GM12875 (cell line): ENCODE data around the gene STAB1.

Source experiments
- H3K4me3 ChIP-seq: one replicate; pipeline ENCODE4 v1.5.1; 2011; ENCODE audit warnings: low read depth, low read length, control low read depth
- CTCF ChIP-seq: IDR thresholded peaks from 2 replicates; pipeline ENCODE4 v1.5.1; 2011; ENCODE audit warnings: low read depth, mild to moderate bottlenecking, control low read depth, inconsistent platforms, low read length, moderate library complexity, borderline replicate concordance; ENCODE audit not compliant: insufficient read depth

The STAB1 gene

GRCh38 chr3:52527732-52528585 is 32.8 kb downstream of the STAB1 start:
- TF ChIP-seq CTCF, result no peak

GRCh38 chr3:52528586-52529375 is 33.6 kb downstream of the STAB1 start:
- no peak for TF ChIP-seq CTCF
- H3K4me3 ChIP-seq, result no peak overlapping the region

More at GRCh38 chr3:52527732-52528585, 32.8 kb downstream of the STAB1 start:
- no peak overlapping the region for H3K4me3 ChIP-seq

- H3K4me3 ChIP-seq, result no peak overlapping the region
- no peak for TF ChIP-seq CTCF
These were observed 34.5 kb downstream of the STAB1 start for GRCh38 chr3:52529376-52530333.

- no peak overlapping the region for H3K4me3 ChIP-seq
These were observed 36.0 kb downstream of the STAB1 start for GRCh38 chr3:52530918-52531826.

GRCh38 chr3:52531860-52532516 is 36.9 kb downstream of the STAB1 start:
- TF ChIP-seq CTCF, result no peak
- H3K4me3 ChIP-seq, result peak overlapping the region; percentile 80

More at GRCh38 chr3:52530918-52531826, 36.0 kb downstream of the STAB1 start:
- no peak for TF ChIP-seq CTCF
